Esophagus (tissue), 2 donors: ENCODE results near the gene CPNE7. TPM values are rescaled to one million over a fixed set of nuclear protein-coding genes. Genes with fewer than 3 reads are reported as not detected.

ENCODE experiments used
- H3K27ac ChIP-seq, 2 donors: one replicate each; pipeline ENCODE4 v1.5.1; 2013; ENCODE audit warnings: low read depth in 2 of 2, mild to moderate bottlenecking in 2 of 2, inconsistent platforms in 1 of 2, low read length in 1 of 2, moderate library complexity in 1 of 2
- H3K27me3 ChIP-seq, 2 donors: one replicate each; pipeline ENCODE4 v1.6.1; 2013; ENCODE audit warnings: low read length in 2 of 2, control low read depth in 1 of 2, mild to moderate bottlenecking in 1 of 2; ENCODE audit not compliant: insufficient read depth in 2 of 2, control insufficient read depth in 1 of 2
- H3K36me3 ChIP-seq, 2 donors: one replicate each; pipeline ENCODE4 v1.6.1; 2013; ENCODE audit warnings: low read length in 1 of 2; ENCODE audit not compliant: control insufficient read depth in 2 of 2, insufficient read depth in 2 of 2
- H3K4me1 ChIP-seq, 2 donors: one replicate each; pipeline ENCODE4 v1.6.1; 2013; ENCODE audit warnings: low read length in 1 of 2; ENCODE audit not compliant: control insufficient read depth in 2 of 2, insufficient read depth in 2 of 2
- H3K4me3 ChIP-seq, 2 donors: one replicate each; pipeline ENCODE4 v1.5.1; 2013; ENCODE audit warnings: low read length in 2 of 2, mild to moderate bottlenecking in 2 of 2, low read depth in 1 of 2, moderate library complexity in 1 of 2
- H3K9me3 ChIP-seq, 2 donors: one replicate each; pipeline ENCODE4 v1.6.1; 2013; ENCODE audit warnings: mild to moderate bottlenecking in 2 of 2, low read depth in 1 of 2, low read length in 1 of 2, moderate library complexity in 1 of 2; ENCODE audit not compliant: control insufficient read depth in 2 of 2, insufficient read depth in 1 of 2
- WGBS, 2 donors: extraction: QIAGEN DNeasy Blood & Tissue Kit; methylation state at CpG; one replicate each; pipeline ENCODE4 v1.1.7; 2013; 5-methylcytosine and 5-hydroxymethylcytosine counted together
- polyA plus RNA-seq, 2 donors: library from polyadenylated mRNA; stranded (reverse); fragments of 200-250 nt; gene quantifications; one replicate each; pipeline ENCODE4 v1.2.3, GENCODE V29; 2013
- donor health status: healthy with polysubstance abuse.
- donor health status: Bipolar disorder and iron deficiency.

CPNE7 gene
- polyA plus RNA-seq, 2 donors, result 1.5 to 4.5 TPM

DNA sequence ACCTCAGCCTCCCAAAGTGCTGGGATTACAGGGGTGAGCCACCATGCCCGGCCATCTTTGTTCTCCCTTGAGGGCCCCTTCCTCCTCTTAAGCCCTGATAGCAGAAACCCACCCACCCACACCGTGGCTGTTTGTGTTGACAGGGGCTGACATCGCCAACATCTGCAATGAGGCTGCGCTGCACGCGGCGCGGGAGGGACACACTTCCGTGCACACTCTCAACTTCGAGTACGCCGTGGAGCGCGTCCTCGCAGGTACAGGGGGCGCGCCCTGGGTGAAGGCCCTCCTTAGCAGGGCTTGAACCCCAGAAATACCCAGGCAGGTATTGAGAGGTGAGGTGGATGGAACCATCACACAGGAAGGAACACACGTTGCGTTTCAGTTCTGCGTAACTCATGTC is 27.7 kb upstream of the CPNE7 start:
- H3K9me3 ChIP-seq, result no peaks in the 10 kb centered on the region
- H3K4me3 ChIP-seq, result no peak overlapping the region
- H3K36me3 ChIP-seq, result peaks cover 5 to 59% of the 10 kb centered on the region in 2 donors
- no peaks in the 10 kb centered on the region for H3K27me3 ChIP-seq
- WGBS, 2 donors, result 95 to 96% methylated on average over 20 of the region's 20 CpGs
- peaks cover 0 to 2% of the 10 kb centered on the region in 2 donors for H3K4me1 ChIP-seq
- no peak overlapping the region for H3K27ac ChIP-seq

DNA sequence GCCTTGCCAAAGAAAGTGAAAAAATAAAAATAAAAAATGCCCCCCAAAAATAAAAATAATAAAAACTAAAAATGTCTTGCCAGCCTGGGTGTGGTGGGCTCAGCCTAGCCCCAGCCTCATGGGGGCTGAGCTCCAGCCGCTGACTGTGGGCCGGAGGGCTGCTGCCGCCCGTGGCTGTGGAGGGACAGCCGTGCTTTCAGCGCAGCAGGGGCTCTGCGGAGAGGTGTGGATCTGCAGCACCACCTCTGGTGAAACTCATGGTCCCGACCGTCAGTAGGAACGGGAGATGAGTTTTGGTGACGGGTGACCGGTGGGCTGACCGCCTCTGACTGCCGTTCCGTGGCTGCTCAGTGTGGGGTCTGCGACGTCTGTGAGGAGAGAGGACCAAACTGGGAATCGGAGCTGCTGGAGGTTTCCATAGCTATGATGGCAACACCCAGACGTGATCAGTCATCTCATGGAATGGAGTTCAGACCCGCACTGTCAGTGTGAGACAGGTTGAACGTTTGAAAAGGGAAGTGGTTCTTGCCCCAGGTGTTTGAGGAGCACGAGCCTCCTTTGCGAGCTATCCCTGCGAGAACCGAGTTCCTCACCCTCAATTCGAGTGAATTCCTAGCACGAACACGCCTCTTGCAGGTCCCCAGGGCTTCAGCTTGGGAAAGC is 27.1 kb upstream of the CPNE7 start:
- Histone ChIP-seq H3K4me3 (no peak overlapping the region), H3K27me3 (no peaks in the 10 kb centered on the region), H3K4me1 (peaks cover 0 to 2% of the 10 kb centered on the region in 2 donors), H3K27ac (no peak overlapping the region), H3K9me3 (no peaks in the 10 kb centered on the region), H3K36me3 (peaks cover 10 to 63% of the 10 kb centered on the region in 2 donors)
- 88 to 90% methylated on average over 28 of the region's 28 CpGs for WGBS, 2 donors

DNA sequence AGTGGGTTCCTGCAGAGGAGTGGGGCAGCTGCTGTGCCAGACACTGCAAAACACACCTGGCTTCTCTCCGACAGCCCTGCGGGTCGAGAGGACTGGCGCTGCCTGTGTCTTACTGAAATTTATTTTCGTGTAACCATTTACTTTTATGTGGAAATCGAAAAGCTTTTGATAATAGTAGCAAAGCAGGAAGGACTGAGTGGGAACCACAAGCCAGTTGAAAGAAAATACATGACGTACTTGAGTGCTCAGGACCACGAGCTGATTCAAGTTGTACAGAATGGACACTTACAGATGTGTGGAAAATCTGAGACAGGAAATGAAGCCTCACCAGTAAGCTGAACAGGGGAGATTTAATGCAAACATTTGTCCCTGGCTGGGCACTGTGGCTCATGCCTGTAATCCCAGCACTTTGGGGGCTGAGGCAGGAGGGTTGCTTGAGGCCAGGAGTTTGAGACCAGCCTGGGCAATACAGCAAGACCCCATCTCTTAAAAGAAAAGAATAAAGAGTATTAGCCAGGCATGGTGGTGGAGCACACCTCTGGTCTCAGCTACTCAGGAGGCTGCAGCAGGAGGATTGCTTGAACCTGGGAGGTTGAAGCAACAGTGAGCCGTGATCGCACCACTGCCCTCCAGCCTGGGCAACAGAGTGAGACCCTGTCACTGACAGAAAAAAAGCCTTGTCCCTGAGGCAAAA is 26.4 kb upstream of the CPNE7 start:
- Histone ChIP-seq H3K4me1 (peaks cover 0 to 2% of the 10 kb centered on the region in 2 donors), H3K9me3 (no peaks in the 10 kb centered on the region), H3K36me3 (peaks cover 10 to 66% of the 10 kb centered on the region in 2 donors), H3K27ac (no peak overlapping the region), H3K27me3 (no peaks in the 10 kb centered on the region), H3K4me3 (no peak overlapping the region)
- WGBS, 2 donors, result 87 to 92% methylated on average over 10 of the region's 10 CpGs

DNA sequence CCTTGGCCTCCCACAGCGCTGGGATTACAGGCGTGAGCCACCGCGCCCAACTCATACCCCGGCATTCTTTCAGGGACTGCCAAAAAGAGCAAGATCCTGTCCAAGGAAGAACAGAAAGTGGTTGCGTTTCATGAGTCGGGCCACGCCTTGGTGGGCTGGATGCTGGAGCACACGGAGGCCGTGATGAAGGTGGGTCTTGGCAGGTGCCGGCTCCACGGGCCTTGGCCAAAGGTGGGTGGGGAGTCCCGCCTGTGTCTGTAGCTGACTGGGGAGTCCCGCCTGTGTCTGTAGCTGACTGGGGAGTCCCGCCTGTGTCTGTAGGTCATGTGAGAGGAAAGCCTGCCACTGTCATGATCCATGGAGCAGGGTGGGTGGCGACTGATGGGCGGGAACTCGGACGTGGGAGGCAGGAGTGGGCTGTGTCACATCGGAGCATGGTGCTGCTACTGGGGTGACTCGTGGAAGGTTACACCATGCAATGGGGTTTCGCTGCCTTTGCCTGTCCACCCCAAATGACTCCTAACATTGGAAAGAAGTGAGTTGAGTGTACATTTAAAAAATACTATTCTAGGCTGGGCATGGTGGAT is 25.0 kb upstream of the CPNE7 start:
- 80 to 86% methylated on average over 22 of the region's 22 CpGs for WGBS, 2 donors

DNA sequence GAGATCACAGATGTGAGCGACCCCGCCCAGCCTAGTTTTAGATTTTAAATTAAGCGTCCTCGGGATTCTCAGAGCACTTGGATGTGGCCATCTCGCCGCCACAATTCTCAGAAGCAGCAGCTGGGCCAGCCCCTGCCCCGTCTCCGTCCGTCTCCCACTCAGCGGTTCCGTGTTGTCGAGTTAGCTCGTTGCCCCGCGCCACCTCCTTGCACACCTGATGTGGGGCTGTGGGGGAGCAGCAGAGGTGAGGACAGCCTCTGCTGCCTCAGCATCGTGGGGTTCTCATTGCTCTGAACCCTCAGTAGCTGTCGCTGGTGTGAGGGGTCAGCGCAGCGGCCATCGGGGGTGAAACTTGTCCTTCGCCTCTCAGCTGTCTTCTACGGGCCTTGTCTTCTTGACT is 23.2 kb upstream of the CPNE7 start:
- Histone ChIP-seq H3K36me3 (peaks cover 15 to 63% of the 10 kb centered on the region in 2 donors), H3K9me3 (no peaks in the 10 kb centered on the region), H3K4me1 (peaks cover 0 to 2% of the 10 kb centered on the region in 2 donors), H3K4me3 (no peak overlapping the region), H3K27me3 (no peaks in the 10 kb centered on the region), H3K27ac (no peak overlapping the region)
- WGBS, 2 donors, result 95% methylated on average over 22 of the region's 22 CpGs

More for the DNA sequence above, 25.0 kb upstream of the CPNE7 start:
- no peak overlapping the region for H3K4me3 ChIP-seq
- H3K27ac ChIP-seq, result no peak overlapping the region
- H3K27me3 ChIP-seq, result no peaks in the 10 kb centered on the region
- peaks cover 10 to 63% of the 10 kb centered on the region in 2 donors for H3K36me3 ChIP-seq
- H3K9me3 ChIP-seq, result no peaks in the 10 kb centered on the region
- H3K4me1 ChIP-seq, result peaks cover 0 to 2% of the 10 kb centered on the region in 2 donors

DNA sequence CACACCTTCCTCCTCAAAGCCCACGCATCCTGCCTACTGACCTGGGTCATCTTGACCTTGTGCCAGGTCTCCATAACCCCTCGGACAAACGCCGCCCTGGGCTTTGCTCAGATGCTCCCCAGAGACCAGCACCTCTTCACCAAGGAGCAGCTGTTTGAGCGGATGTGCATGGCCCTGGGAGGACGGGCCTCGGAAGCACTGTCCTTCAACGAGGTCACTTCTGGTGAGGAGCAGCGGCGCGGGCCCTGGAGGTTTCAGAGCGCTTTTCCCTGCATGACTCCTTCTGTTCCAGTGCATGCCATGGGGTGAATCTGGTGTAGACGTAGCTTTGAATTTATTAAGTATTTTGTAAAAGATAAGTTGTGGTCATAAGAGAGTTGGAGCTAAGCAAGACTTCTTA is 22.6 kb upstream of the CPNE7 start:
- Histone ChIP-seq H3K27me3 (no peaks in the 10 kb centered on the region), H3K36me3 (peaks cover 15 to 60% of the 10 kb centered on the region in 2 donors), H3K27ac (no peak overlapping the region), H3K4me3 (no peak overlapping the region), H3K9me3 (no peaks in the 10 kb centered on the region), H3K4me1 (peaks cover 0 to 2% of the 10 kb centered on the region in 2 donors)
- 92 to 94% methylated on average over 13 of the region's 13 CpGs for WGBS, 2 donors

DNA sequence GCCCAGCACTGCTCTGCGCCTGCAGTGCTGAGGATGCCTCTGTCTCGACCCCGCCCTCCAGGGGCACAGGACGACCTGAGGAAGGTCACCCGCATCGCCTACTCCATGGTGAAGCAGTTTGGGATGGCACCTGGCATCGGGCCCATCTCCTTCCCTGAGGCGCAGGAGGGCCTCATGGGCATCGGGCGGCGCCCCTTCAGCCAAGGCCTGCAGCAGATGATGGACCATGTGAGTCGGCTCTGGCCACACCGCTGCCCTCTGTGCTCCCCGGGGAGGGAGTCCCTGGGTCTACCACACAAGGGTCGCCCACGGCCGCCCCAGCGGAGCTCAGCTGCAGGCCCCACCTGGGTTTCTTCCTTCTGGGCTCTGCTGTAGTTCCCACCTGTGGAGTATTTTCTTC is 21.8 kb upstream of the CPNE7 start:
- H3K4me1 ChIP-seq, result peaks cover 0 to 2% of the 10 kb centered on the region in 2 donors
- no peaks in the 10 kb centered on the region for H3K9me3 ChIP-seq
- no peak overlapping the region for H3K27ac ChIP-seq
- H3K27me3 ChIP-seq, result no peaks in the 10 kb centered on the region
- H3K4me3 ChIP-seq, result no peak overlapping the region
- 90 to 94% methylated on average over 18 of the region's 18 CpGs for WGBS, 2 donors
- peaks cover 15 to 54% of the 10 kb centered on the region in 2 donors for H3K36me3 ChIP-seq

DNA sequence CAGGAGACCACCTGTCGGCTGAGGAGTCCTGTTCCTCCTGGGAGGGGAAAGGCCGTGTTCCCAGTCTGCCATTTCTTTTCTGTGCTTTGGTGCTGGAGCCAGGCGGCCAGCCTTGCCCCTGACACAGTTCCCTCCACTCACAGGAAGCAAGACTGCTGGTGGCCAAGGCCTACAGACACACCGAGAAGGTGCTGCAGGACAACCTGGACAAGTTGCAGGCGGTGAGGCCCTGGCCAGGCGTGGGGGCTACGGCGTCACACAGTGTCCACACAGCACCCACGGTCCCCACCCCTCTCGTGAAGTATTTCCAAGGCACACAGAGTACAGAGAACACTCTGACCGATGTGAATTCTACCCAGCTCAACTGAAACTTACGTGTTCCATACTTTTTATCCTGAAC is 21.2 kb upstream of the CPNE7 start:
- Histone ChIP-seq H3K4me1 (peaks cover 0 to 2% of the 10 kb centered on the region in 2 donors), H3K27me3 (no peaks in the 10 kb centered on the region), H3K36me3 (peaks cover 15 to 52% of the 10 kb centered on the region in 2 donors), H3K27ac (no peak overlapping the region), H3K4me3 (no peak overlapping the region), H3K9me3 (no peaks in the 10 kb centered on the region)
- 92 to 96% methylated on average over 12 of the region's 12 CpGs for WGBS, 2 donors

DNA sequence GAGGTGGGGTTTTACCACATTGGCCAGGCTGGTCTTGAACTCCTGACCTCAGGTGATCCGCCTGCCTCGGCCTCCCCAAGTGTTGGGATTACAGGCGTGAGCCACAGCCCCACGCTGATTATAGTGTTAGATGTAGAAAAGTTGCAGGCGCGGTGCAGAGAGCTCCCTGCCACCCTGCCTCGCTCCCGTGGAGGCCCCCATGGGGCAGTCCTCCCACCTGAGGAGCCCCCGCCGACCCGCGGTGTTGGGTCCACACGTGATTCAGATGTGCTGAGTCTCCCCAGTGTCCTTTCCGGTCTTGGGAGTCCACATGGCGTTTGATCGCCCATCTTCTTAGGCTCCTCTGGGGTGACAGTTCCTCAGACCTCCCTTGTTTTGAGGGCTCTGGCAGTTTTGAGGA is 20.3 kb upstream of the CPNE7 start:
- H3K4me3 ChIP-seq, result no peak overlapping the region
- H3K4me1 ChIP-seq, result peaks cover 0 to 2% of the 10 kb centered on the region in 2 donors
- H3K27me3 ChIP-seq, result no peaks in the 10 kb centered on the region
- H3K9me3 ChIP-seq, result no peaks in the 10 kb centered on the region
- H3K27ac ChIP-seq, result no peak overlapping the region
- H3K36me3 ChIP-seq, result peaks cover 15 to 47% of the 10 kb centered on the region in 2 donors
- WGBS, 2 donors, result 90 to 92% methylated on average over 16 of the region's 16 CpGs
